Coronary artery (tissue), 2 donors: Measurements from ENCODE around the gene SLC7A6.

Source experiments
- DNase-seq: peaks from one replicate; pipeline ENCODE4 v3.0.0-alpha.2; 2017; ENCODE audit warnings: low spot score
- H3K27ac ChIP-seq, 2 donors: fragments of 200-600 bp; sonication (generic); one replicate each; pipeline ENCODE4 v1.5.1; 2016 to 2019
- H3K4me3 ChIP-seq: fragments of 200-600 bp; sonication (generic); 2 replicates; pipeline ENCODE4 v1.5.1; 2016; ENCODE audit warnings: mild to moderate bottlenecking, moderate library complexity
- CTCF ChIP-seq: fragments of 200-600 bp; sonication (generic); IDR thresholded peaks from one replicate; pipeline ENCODE4 v1.5.1; 2019; ENCODE audit warnings: antibody characterized with exemption

SLC7A6 gene

DNA sequence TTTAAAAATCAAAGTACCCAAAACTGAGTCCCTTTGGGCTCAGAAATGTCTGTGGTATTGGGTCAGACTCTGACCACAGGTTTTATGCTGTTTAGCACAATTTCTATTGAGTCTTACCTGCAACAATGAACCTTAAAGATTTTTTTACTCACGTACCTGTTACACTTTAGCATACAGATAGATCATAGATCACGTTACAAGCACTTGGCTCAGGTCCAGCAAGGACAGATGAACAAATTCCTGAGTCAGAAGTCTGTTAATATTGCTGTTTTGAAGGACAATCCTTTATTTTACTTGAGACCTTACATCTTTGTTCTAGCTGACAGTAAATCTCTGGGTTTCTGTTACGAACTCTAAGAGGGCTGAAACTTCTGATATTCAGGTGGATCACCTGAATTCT is 33.6 kb downstream of the SLC7A6 start:
- no peak for DNase-seq
- H3K4me3 ChIP-seq = no peak overlapping the region
- no peak for TF ChIP-seq CTCF
- H3K27ac ChIP-seq = no peak overlapping the region

- no peak for TF ChIP-seq CTCF
- no peak for DNase-seq
- Histone ChIP-seq H3K4me3 (no peak overlapping the region), H3K27ac (peak overlapping the region in 1 of 2 donors; percentile 65)
Observed at GRCh38 chr16:68298312-68298711, 34.0 kb downstream of the SLC7A6 start.

- DNase-seq = no peak
- no peak for TF ChIP-seq CTCF
- Histone ChIP-seq H3K4me3 (no peak overlapping the region), H3K27ac (peak overlapping the region in 1 of 2 donors; percentile 65)
Observed at GRCh38 chr16:68298907-68299561, 34.7 kb downstream of the SLC7A6 start.

DNA sequence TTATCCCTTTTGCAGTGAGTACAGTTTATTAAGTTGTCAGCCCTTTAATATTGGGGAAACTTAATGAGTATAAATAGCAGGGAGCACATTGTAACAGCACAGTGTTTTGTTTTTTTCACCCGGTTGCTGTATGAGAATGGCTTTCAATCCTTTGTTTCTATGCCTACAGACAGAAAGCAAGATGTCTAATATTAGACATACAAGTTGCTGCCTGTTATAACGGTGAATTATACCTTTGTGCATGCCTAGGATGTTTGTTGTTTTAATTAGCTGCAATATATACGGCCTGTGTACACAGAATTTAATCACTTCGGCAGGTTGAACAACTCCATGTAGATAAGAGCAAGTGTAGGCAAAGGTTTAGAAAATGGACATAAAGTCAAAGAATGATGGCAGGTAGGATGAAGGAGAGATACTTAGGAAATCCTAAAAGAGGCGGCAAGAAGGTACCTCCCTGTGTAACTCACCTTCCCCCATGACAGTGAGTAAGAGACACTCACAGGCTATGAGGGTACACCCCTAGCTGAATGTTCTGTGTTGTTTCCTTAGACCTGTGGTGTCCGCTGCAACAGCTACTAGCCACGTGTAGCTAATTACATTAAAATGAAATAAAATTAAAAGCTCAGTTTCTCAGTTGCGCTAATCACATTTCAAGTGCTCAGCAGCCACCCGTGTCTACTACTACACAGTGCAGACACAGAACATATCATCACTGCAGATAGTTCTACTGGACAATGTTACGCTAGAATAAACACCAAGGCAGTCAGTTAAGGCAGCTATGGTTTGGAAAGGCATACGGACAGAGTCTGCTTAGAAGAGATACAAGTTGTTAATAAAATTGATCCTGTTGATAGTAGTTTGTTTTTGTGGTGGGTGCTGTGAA is 35.5 kb downstream of the SLC7A6 start:
- no peak for TF ChIP-seq CTCF
- Histone ChIP-seq H3K4me3 (no peak overlapping the region), H3K27ac (peak overlapping the region in 1 of 2 donors; percentile 65)
- no peak for DNase-seq

DNA sequence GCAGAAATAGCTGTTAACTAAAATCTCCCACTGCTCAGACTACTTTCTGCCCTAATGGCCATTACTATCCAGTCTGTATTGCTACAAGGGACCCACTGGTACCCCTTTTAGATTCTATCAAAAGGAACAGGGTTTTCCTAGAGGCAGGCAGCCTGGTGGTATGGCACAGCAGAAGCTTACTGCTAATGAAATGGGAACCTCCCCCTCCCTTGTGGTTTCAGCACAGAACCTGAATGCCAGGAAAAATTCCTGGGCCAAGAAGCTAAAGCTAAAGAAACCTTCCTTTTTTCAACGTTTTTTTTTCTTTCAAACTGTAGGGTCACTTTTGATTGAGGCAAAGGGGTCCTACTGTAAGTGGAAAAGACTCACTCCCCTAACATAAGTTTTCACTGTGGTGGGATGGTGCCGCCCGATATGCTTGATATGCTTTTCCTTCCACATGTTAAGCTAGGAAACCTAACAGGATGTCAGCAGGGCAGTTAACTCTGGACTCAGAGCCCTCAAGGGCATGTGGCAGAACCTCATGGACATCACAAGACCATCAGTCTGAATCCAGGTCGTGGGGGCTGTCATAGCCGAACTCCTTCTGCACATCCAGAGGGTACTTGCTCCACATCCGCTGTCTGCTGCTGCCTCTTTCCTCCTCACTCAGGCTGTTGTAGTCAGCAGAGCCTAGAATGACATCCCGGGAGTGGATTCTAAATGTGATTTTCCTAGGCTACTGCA is 36.6 kb downstream of the SLC7A6 start:
- TF ChIP-seq CTCF = no peak
- no peak for DNase-seq
- H3K27ac ChIP-seq = no peak overlapping the region
- H3K4me3 ChIP-seq = no peak overlapping the region

- Histone ChIP-seq H3K27ac (no peak overlapping the region), H3K4me3 (no peak overlapping the region)
- TF ChIP-seq CTCF = no peak
- no peak for DNase-seq
Observed at GRCh38 chr16:68306633-68307032, 42.3 kb downstream of the SLC7A6 start.
